ENCODE measurements around the gene ADAMTS2.

DNA sequence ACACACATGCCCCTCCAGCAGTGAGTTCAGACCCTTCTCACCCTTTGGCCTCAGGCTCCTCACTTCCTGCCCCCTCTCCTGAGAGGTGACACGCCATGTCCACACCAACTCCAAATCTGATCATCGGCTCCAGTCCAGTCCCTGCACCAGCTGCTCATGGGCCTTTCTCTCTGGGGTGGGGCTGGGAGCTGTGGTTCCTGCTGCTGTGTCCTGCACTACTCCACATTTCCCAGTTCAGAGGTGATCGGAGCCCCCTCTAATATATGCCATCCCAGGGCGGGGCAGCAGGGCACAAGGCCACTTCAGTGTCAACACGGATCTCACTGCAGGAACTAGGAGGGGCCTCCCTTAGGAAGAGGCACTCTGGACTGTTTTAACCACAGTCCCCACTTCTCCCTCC is 91.5 kb downstream of the ADAMTS2 start:
- TF ChIP-seq POLR2AphosphoS5 (IDR thresholded peaks at IDR 0.05) = no peak
- TF ChIP-seq, protein P1, sequence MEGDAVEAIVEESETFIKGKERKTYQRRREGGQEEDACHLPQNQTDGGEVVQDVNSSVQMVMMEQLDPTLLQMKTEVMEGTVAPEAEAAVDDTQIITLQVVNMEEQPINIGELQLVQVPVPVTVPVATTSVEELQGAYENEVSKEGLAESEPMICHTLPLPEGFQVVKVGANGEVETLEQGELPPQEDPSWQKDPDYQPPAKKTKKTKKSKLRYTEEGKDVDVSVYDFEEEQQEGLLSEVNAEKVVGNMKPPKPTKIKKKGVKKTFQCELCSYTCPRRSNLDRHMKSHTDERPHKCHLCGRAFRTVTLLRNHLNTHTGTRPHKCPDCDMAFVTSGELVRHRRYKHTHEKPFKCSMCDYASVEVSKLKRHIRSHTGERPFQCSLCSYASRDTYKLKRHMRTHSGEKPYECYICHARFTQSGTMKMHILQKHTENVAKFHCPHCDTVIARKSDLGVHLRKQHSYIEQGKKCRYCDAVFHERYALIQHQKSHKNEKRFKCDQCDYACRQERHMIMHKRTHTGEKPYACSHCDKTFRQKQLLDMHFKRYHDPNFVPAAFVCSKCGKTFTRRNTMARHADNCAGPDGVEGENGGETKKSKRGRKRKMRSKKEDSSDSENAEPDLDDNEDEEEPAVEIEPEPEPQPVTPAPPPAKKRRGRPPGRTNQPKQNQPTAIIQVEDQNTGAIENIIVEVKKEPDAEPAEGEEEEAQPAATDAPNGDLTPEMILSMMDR (IDR thresholded peaks at IDR 0.05) = no peak
